Endothelial cell of coronary artery (primary cell): Measurements from ENCODE around the gene DYNC2LI1. TPM values are rescaled to one million over a fixed set of nuclear protein-coding genes. Genes with fewer than 3 reads are reported as not detected.

Experiments
- total RNA-seq: library from RNA; depleted of rRNA; stranded (reverse); fragments of >200 nt; gene quantifications from 2 replicates; pipeline ENCODE4 v1.2.3, GENCODE V29; 2014

The DYNC2LI1 gene
- total RNA-seq = 9.6 and 10.9 TPM in 2 replicates

DNA sequence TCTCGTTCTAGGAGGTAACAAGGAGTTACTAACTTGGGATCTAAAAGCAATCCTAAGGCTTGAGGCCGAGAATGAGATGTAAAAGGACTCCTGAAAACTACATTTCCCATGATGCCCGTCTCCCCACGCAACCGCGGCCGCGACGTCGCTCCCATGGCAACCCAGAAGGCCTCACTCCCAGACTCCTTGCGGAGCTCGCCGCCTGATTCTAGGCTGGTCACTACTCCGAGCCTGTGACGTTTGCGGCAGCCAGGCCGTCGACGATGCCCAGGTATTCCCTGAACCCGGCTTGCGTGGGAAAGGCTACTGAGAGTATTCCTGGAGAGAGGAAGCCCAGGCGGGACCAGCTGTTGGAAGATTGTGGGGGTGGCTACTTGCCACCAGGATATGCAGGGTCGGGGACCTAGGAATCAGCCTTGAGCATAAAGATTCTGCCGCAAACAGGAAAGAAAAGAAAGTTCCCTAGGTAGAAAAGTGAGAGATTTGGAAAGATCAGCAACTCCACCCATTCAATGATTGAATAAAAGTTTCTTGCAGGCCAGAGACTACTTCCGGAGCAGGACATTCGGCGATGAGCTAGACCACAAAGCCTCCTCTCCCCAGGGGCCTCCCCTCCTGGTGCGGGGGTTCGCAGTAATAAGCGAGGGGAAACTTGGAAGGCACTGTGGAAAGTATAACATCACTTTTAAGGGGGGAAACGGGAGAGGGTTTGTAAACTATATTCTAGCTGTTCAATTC, at the start of gene DYNC2LI1:
TSS of gene DYNC2LI1 (plus strand) at position 164 of the 738 bp plus-strand sequence. CDS start at position 264, 100 bp downstream.

DNA sequence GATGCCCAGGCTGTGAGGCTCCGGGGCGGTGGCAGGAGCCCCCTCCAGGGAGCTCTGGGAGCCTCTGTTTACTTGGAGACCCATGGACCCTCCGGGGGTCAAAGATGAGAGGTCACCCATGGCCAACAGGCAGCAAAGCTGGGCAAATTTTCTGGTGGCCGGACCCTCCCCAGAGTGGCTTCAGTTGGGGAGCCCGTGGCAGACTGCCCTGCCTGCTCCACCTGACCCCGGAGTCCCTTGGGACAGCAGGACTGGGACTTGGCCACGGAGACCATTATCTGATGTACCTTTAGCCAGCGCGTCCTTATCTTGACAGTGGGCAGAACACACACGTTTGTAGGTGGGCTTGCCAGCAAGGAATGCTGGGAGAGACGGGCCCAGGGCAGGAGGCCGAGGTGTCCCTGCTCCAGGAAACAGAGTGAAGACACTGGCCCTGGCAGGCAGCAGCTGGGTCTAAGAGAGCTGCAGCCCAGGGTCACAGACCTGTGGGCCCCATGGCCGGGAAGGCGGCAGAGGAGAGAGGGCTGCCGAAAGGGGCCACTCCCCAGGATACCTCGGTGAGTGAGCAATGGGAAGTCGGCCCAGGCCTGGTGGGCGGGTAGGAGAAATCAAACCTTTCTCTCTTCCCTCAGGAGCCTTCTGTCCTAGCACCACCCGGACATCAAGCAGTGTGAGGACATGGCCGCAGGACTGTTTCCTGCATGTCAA, 64.9 kb downstream of the DYNC2LI1 start, which contains the start of the genes ABCG5 and ABCG8:
TSS of gene ABCG5 (minus strand) at position 280 of the 708 bp plus-strand sequence. CDS start at position 120, 160 bp downstream.
TSS of gene ABCG8 (plus strand) at position 412 of the 708 bp plus-strand sequence. CDS start at position 495, 83 bp downstream.

Other genes starting within 250 kb of the DYNC2LI1 start
- 24.3 and 32.8 TPM in 2 replicates for gene THADA, start 178.0 kb upstream of the DYNC2LI1 start, total RNA-seq
- gene PLEKHH2, start 136.8 kb upstream of the DYNC2LI1 start, total RNA-seq = 0.09 and 0.28 TPM in 2 replicates
- gene C1GALT1C1L, start 97.6 kb upstream of the DYNC2LI1 start, total RNA-seq = 0.09 TPM in 2 replicates
- not detected in 2 replicates for gene ABCG5, start 64.8 kb downstream of the DYNC2LI1 start, total RNA-seq
- not detected in 2 replicates for gene ABCG8, start 64.9 kb downstream of the DYNC2LI1 start, total RNA-seq
- 58.7 and 62.4 TPM in 2 replicates for gene LRPPRC, start 221.9 kb downstream of the DYNC2LI1 start, total RNA-seq